ENCODE results near the gene ATP2C1. TPM values are rescaled to one million over a fixed set of nuclear protein-coding genes. Genes with fewer than 3 reads are reported as not detected.

Gene ATP2C1
- total RNA-seq, 1 donor from 2014 or later = 57.1 TPM

DNA sequence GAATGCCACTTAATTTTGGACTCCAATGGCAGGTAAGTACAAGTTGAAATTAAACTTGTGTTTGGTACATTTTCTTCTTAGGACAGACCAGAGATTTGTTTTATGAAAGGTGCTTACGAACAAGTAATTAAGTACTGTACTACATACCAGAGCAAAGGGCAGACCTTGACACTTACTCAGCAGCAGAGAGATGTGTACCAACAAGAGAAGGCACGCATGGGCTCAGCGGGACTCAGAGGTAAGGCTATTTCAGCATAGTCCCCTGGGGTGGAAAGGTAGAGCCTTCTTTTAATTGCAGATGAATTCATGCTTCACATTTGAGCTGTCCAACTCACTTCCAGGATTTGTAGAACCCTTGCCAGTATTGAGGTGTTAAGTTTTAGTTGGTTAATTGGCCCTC, 81.4 kb downstream of the ATP2C1 start:
- no peaks in the 10 kb centered on the region for H3K27me3 ChIP-seq (ENCODE audit: low read depth)
- peaks cover 16% of the 10 kb centered on the region for H3K4me1 ChIP-seq
- intact Hi-C loops (cut with micrococcal nuclease) = no loop called here
- TF ChIP-seq CTCF (IDR thresholded peaks at IDR 0.05; ENCODE audit: borderline replicate concordance) = no peak
- no peak overlapping the region for H3K27ac ChIP-seq (replicated peaks)
- no peak for DNase-seq
- H3K9me3 ChIP-seq (replicated peaks) = no peaks in the 10 kb centered on the region
- H3K4me3 ChIP-seq = no peak overlapping the region
- H3K36me3 ChIP-seq = peaks cover 51% of the 10 kb centered on the region

- intact Hi-C loops (cut with micrococcal nuclease) = no loop called here
- no peak for TF ChIP-seq CTCF (IDR thresholded peaks at IDR 0.05; ENCODE audit: borderline replicate concordance)
- no peaks in the 10 kb centered on the region for H3K27me3 ChIP-seq (ENCODE audit: low read depth)
- no peak for DNase-seq
- peak overlapping the region; percentile 16 for H3K27ac ChIP-seq (replicated peaks)
- no peak overlapping the region for H3K4me3 ChIP-seq
- no peaks in the 10 kb centered on the region for H3K9me3 ChIP-seq (replicated peaks)
- peaks cover 50% of the 10 kb centered on the region for H3K36me3 ChIP-seq
- peaks cover 16% of the 10 kb centered on the region for H3K4me1 ChIP-seq
These were observed 82.8 kb downstream of the ATP2C1 start for GRCh38 chr3:130976706-130977105.

- H3K27ac ChIP-seq (replicated peaks) = no peak overlapping the region
- DNase-seq = no peak
- H3K4me3 ChIP-seq = no peak overlapping the region
- TF ChIP-seq CTCF (IDR thresholded peaks at IDR 0.05; ENCODE audit: borderline replicate concordance) = no peak
- no peaks in the 10 kb centered on the region for H3K27me3 ChIP-seq (ENCODE audit: low read depth)
- no peaks in the 10 kb centered on the region for H3K9me3 ChIP-seq (replicated peaks)
- H3K4me1 ChIP-seq = peaks cover 16% of the 10 kb centered on the region
- peaks cover 44% of the 10 kb centered on the region for H3K36me3 ChIP-seq
- intact Hi-C loops (cut with micrococcal nuclease) = no loop called here
These were observed 85.2 kb downstream of the ATP2C1 start for GRCh38 chr3:130979117-130979516.

GRCh38 chr3:130981469-130981868, 87.6 kb downstream of the ATP2C1 start:
- Histone ChIP-seq H3K4me3 (no peak overlapping the region), H3K27ac (replicated peaks) (no peak overlapping the region), H3K36me3 (peaks cover 35% of the 10 kb centered on the region), H3K9me3 (replicated peaks) (no peaks in the 10 kb centered on the region), H3K27me3 (ENCODE audit: low read depth) (no peaks in the 10 kb centered on the region), H3K4me1 (peaks cover 9% of the 10 kb centered on the region)
- intact Hi-C loops (cut with micrococcal nuclease) = no loop called here
- DNase-seq = no peak
- TF ChIP-seq CTCF (IDR thresholded peaks at IDR 0.05; ENCODE audit: borderline replicate concordance) = no peak

DNA sequence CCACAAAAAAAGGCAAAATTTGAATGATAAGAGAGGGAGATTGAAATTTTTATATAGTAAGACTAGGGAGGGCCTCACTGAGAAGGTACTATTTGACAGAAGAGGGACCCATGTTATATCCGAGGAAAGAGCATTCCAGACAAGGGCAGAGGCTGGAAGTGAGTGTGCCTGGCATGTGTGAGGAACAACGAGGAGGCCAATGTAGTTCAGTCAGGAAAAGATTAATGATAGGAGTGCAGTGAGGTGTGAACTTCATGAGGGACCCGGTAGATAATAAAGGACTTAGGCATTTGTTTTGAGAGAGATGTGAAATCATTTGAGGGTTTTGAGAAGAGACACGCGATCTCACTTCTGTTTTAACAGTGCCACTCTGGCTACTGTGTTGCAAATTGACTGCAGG, 96.4 kb downstream of the ATP2C1 start:
- Histone ChIP-seq H3K4me1 (no peaks in the 10 kb centered on the region), H3K27ac (replicated peaks) (no peak overlapping the region), H3K36me3 (peaks cover 34% of the 10 kb centered on the region), H3K27me3 (ENCODE audit: low read depth) (no peaks in the 10 kb centered on the region), H3K9me3 (replicated peaks) (no peaks in the 10 kb centered on the region), H3K4me3 (no peak overlapping the region)
- intact Hi-C loops (cut with micrococcal nuclease) = no loop called here
- no peak for TF ChIP-seq CTCF (IDR thresholded peaks at IDR 0.05; ENCODE audit: borderline replicate concordance)
- no peak for DNase-seq

GRCh38 chr3:130991126-130991525, 97.2 kb downstream of the ATP2C1 start:
- no peak for TF ChIP-seq CTCF (IDR thresholded peaks at IDR 0.05; ENCODE audit: borderline replicate concordance)
- Histone ChIP-seq H3K9me3 (replicated peaks) (no peaks in the 10 kb centered on the region), H3K27me3 (ENCODE audit: low read depth) (no peaks in the 10 kb centered on the region), H3K36me3 (peaks cover 41% of the 10 kb centered on the region), H3K4me1 (no peaks in the 10 kb centered on the region), H3K27ac (replicated peaks) (no peak overlapping the region), H3K4me3 (no peak overlapping the region)
- intact Hi-C loops (cut with micrococcal nuclease) = no loop called here
- no peak for DNase-seq

Measured in left ventricle myocardium inferior (tissue), 1 donor.